ENCODE measurements around the gene PPFIA2. TPM values are rescaled to one million over a fixed set of nuclear protein-coding genes. Genes with fewer than 3 reads are reported as not detected.
"Not testable (repeated sequence)": the region's sequence is repeated elsewhere in the genome, so short reads cannot be mapped to it uniquely, and the experiment has no call there.

Gene PPFIA2
- total RNA-seq, 1 experiment from 2014 or later, result 1.1 TPM

DNA sequence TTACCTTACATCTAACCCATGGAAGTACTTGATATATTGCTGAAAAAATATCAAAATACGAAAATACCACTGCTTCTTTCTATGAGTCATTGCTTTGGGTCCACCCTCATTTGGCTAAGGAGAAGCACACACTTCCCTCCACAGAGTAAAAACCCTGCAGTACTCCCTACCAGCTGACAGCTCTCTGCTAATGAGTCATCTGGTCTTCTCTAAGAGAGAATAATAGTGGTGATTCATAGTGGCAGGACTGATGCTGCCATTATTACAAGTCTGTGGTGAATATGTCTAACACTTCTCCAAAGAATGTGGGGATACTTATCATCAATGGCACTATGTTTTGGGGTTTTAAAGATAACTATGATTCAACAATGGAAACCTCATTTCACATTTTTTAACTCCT, 90.7 kb downstream of the PPFIA2 start:
- no peaks in the 10 kb centered on the region for H3K36me3 Mint-ChIP-seq
- no peak for DNase-seq (ENCODE audit: low spot score)
- TF ChIP-seq SP1 (CRISPR knock-in tag; conservative IDR thresholded peaks at IDR 0.05) (no peak), ZNF219 (CRISPR knock-in tag; IDR thresholded peaks at IDR 0.05; ENCODE audit: borderline replicate concordance) (no peak), EMX1 (CRISPR knock-in tag; IDR thresholded peaks at IDR 0.05) (no peak), FOXP1 (CRISPR knock-in tag; IDR thresholded peaks at IDR 0.05; ENCODE audit: borderline replicate concordance) (no peak), NR1H2 (CRISPR knock-in tag; IDR thresholded peaks at IDR 0.05) (no peak), TCF7 (CRISPR knock-in tag; IDR thresholded peaks at IDR 0.05; ENCODE audit: low read depth) (no peak)
- TF ChIP-seq, protein P1, sequence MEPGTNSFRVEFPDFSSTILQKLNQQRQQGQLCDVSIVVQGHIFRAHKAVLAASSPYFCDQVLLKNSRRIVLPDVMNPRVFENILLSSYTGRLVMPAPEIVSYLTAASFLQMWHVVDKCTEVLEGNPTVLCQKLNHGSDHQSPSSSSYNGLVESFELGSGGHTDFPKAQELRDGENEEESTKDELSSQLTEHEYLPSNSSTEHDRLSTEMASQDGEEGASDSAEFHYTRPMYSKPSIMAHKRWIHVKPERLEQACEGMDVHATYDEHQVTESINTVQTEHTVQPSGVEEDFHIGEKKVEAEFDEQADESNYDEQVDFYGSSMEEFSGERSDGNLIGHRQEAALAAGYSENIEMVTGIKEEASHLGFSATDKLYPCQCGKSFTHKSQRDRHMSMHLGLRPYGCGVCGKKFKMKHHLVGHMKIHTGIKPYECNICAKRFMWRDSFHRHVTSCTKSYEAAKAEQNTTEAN (CRISPR knock-in tag; IDR thresholded peaks at IDR 0.05), result no peak
- TF ChIP-seq, protein P2, sequence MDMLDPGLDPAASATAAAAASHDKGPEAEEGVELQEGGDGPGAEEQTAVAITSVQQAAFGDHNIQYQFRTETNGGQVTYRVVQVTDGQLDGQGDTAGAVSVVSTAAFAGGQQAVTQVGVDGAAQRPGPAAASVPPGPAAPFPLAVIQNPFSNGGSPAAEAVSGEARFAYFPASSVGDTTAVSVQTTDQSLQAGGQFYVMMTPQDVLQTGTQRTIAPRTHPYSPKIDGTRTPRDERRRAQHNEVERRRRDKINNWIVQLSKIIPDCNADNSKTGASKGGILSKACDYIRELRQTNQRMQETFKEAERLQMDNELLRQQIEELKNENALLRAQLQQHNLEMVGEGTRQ (CRISPR knock-in tag; IDR thresholded peaks at IDR 0.05), result no peak
- H3K27me3 Mint-ChIP-seq (ENCODE audit: low read depth), result no peaks in the 10 kb centered on the region
- ChIA-PET CTCF (no interaction called here), POLR2A (no interaction called here)
- no peaks in the 10 kb centered on the region for H3K4me1 Mint-ChIP-seq
- H3K27ac Mint-ChIP-seq, result no peak overlapping the region
- no peak overlapping the region for H3K4me3 Mint-ChIP-seq
- ATAC-seq, result no peak
- H3K9me3 Mint-ChIP-seq, result no peaks in the 10 kb centered on the region

DNA sequence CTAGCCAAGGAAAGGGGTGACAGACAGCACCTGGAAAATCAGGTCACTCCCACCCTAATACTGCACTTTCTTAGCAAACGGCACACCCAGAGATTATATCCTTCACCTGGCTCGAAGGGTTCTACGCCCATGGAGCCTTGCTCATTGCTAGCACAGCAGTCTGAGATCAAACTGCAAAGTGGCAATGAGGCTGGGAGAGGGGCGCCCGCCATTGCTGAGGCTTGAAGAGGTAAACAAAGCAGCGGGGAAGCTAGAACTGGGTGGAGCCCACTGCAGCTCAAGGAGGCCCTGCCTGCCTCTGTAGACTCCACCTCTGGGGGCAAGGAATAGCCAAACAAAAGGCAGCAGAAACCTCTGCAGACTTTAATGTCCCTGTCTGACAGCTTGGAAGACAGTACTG, 99.8 kb downstream of the PPFIA2 start:
- H3K36me3 Mint-ChIP-seq; POLR2A ChIA-PET; H3K4me3 Mint-ChIP-seq; CTCF ChIA-PET; H3K4me1 Mint-ChIP-seq; DNase-seq (ENCODE audit: low spot score); H3K27ac Mint-ChIP-seq; ATAC-seq; H3K9me3 Mint-ChIP-seq; H3K27me3 Mint-ChIP-seq (ENCODE audit: low read depth): not testable (repeated sequence)

DNA sequence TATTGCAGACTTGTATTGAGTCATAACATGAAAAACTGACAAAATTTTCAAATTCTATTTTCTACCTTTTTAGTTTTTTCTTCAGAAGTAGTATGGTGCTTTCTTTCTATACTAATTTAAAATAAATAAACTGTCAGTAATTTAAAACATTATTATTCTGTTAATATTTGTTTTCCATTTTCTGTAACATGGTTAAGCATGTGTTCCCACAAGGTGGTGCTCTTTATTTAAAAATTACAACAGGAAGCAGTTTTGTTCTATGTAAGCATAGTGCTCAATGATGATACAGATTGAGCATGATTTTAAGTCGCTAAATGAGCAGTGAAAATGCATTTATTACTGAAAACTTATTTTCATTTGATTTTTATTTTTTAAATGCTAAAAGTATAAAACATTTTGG, 114.6 kb downstream of the PPFIA2 start:
- H3K4me3 Mint-ChIP-seq, result no peak overlapping the region
- H3K36me3 Mint-ChIP-seq, result no peaks in the 10 kb centered on the region
- no peak; the same call in 1 of the 2 replicates for ATAC-seq
- CTCF ChIA-PET, result interaction anchor here (0.9 to 1.8 kb wide), 3 partner anchors 32 to 348 kb away, joined by 3 to 5 read pairs (median 4); no protein-coding TSS in a partner anchor
- no peak for TF ChIP-seq ZNF232 (CRISPR knock-in tag; IDR thresholded peaks at IDR 0.05)
- peak; percentile 27; the same call in 1 of the 2 replicates for TF ChIP-seq HMGA2 (CRISPR knock-in tag; IDR thresholded peaks at IDR 0.05)
- no peak for TF ChIP-seq ZNF121 (CRISPR knock-in tag; IDR thresholded peaks at IDR 0.05)
- no peak for DNase-seq (ENCODE audit: low spot score)
- POLR2A ChIA-PET, result no interaction called here
- H3K27me3 Mint-ChIP-seq (ENCODE audit: low read depth), result no peaks in the 10 kb centered on the region
- no peaks in the 10 kb centered on the region for H3K4me1 Mint-ChIP-seq
- H3K9me3 Mint-ChIP-seq, result no peaks in the 10 kb centered on the region
- H3K27ac Mint-ChIP-seq, result no peak overlapping the region

DNA sequence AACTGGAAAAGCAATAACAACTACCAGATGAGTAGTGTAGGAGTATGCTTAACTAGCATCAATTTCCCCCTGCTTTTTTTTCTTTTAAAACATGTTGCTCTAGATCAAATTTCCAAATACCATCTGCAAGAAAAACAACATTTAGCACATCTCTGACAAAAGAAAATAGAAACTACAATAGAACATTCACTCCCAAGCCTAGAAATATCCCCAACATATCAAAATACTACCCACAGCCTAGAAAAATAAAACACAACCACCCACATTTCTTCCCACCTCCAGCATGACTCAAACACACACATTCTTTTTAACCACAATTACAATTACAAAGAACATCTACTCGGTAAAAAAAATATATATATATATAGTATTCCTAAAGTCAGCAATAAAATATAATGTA, 120.0 kb downstream of the PPFIA2 start:
- H3K9me3 Mint-ChIP-seq, result no peaks in the 10 kb centered on the region
- H3K27me3 Mint-ChIP-seq (ENCODE audit: low read depth), result no peaks in the 10 kb centered on the region
- ChIA-PET POLR2A (no interaction called here), CTCF (no interaction called here)
- ATAC-seq, result no peak
- TF ChIP-seq, protein P3, sequence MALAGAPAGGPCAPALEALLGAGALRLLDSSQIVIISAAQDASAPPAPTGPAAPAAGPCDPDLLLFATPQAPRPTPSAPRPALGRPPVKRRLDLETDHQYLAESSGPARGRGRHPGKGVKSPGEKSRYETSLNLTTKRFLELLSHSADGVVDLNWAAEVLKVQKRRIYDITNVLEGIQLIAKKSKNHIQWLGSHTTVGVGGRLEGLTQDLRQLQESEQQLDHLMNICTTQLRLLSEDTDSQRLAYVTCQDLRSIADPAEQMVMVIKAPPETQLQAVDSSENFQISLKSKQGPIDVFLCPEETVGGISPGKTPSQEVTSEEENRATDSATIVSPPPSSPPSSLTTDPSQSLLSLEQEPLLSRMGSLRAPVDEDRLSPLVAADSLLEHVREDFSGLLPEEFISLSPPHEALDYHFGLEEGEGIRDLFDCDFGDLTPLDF (CRISPR knock-in tag; IDR thresholded peaks at IDR 0.05), result no peak
- TF ChIP-seq ZNF219 (CRISPR knock-in tag; IDR thresholded peaks at IDR 0.05; ENCODE audit: borderline replicate concordance), result no peak
- TF ChIP-seq, protein P4, sequence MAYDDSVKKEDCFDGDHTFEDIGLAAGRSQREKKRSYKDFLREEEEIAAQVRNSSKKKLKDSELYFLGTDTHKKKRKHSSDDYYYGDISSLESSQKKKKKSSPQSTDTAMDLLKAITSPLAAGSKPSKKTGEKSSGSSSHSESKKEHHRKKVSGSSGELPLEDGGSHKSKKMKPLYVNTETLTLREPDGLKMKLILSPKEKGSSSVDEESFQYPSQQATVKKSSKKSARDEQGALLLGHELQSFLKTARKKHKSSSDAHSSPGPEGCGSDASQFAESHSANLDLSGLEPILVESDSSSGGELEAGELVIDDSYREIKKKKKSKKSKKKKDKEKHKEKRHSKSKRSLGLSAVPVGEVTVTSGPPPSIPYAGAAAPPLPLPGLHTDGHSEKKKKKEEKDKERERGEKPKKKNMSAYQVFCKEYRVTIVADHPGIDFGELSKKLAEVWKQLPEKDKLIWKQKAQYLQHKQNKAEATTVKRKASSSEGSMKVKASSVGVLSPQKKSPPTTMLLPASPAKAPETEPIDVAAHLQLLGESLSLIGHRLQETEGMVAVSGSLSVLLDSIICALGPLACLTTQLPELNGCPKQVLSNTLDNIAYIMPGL (CRISPR knock-in tag; IDR thresholded peaks at IDR 0.05), result no peak
- no peak for TF ChIP-seq TEAD4 (CRISPR knock-in tag; IDR thresholded peaks at IDR 0.05)
- TF ChIP-seq MXD4 (CRISPR knock-in tag; IDR thresholded peaks at IDR 0.05; ENCODE audit: borderline replicate concordance), result no peak
- TF ChIP-seq, protein P5, sequence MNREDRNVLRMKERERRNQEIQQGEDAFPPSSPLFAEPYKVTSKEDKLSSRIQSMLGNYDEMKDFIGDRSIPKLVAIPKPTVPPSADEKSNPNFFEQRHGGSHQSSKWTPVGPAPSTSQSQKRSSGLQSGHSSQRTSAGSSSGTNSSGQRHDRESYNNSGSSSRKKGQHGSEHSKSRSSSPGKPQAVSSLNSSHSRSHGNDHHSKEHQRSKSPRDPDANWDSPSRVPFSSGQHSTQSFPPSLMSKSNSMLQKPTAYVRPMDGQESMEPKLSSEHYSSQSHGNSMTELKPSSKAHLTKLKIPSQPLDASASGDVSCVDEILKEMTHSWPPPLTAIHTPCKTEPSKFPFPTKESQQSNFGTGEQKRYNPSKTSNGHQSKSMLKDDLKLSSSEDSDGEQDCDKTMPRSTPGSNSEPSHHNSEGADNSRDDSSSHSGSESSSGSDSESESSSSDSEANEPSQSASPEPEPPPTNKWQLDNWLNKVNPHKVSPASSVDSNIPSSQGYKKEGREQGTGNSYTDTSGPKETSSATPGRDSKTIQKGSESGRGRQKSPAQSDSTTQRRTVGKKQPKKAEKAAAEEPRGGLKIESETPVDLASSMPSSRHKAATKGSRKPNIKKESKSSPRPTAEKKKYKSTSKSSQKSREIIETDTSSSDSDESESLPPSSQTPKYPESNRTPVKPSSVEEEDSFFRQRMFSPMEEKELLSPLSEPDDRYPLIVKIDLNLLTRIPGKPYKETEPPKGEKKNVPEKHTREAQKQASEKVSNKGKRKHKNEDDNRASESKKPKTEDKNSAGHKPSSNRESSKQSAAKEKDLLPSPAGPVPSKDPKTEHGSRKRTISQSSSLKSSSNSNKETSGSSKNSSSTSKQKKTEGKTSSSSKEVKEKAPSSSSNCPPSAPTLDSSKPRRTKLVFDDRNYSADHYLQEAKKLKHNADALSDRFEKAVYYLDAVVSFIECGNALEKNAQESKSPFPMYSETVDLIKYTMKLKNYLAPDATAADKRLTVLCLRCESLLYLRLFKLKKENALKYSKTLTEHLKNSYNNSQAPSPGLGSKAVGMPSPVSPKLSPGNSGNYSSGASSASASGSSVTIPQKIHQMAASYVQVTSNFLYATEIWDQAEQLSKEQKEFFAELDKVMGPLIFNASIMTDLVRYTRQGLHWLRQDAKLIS (CRISPR knock-in tag; IDR thresholded peaks at IDR 0.05; ENCODE audit: borderline replicate concordance), result no peak
- H3K4me1 Mint-ChIP-seq, result no peaks in the 10 kb centered on the region
- no peak for DNase-seq (ENCODE audit: low spot score)
- no peaks in the 10 kb centered on the region for H3K36me3 Mint-ChIP-seq
- no peak overlapping the region for H3K4me3 Mint-ChIP-seq
- H3K27ac Mint-ChIP-seq, result no peak overlapping the region

All from WTC11 (cell line).